SKM-1 (cell line): ENCODE measurements around the gene C1QTNF5.
"Not testable (repeated sequence)": the region's sequence is repeated elsewhere in the genome, so short reads cannot be mapped to it uniquely, and the experiment has no call there.

Source experiments
- DNase-seq: peaks from one replicate; lab custom pipeline; 2025; ENCODE audit not compliant: unreplicated experiment; lab: John Stamatoyannopoulos, UW

C1QTNF5 gene

GRCh38 chr11:119340335-119341221 lies at the start of gene C1QTNF5:
TSS of gene C1QTNF5 (minus strand) at chr11:119340883. CDS start at chr11:119340397, 486 bp downstream.
- DNase-seq: no peak

- no peak for DNase-seq
These were observed 49.0 kb upstream of the C1QTNF5 start for GRCh38 chr11:119389611-119390254.

GRCh38 chr11:119388103-119388502 lies 47.4 kb upstream of the C1QTNF5 start:
- DNase-seq: no peak

- no peak for DNase-seq
These were observed 43.6 kb upstream of the C1QTNF5 start for GRCh38 chr11:119384332-119384731.

- DNase-seq: not testable (repeated sequence)
These were observed 41.8 kb upstream of the C1QTNF5 start for GRCh38 chr11:119382513-119382912.

- DNase-seq: no peak
These were observed 41.4 kb upstream of the C1QTNF5 start for GRCh38 chr11:119382101-119382500.

GRCh38 chr11:119381181-119381988 lies 40.7 kb upstream of the C1QTNF5 start, which contains the start of gene USP2:
TSS of gene USP2 (minus strand) at chr11:119381690. CDS start at chr11:119373480, 8,210 bp downstream.
- peak; percentile 88 for DNase-seq

- DNase-seq: no peak
These were observed 40.1 kb upstream of the C1QTNF5 start for GRCh38 chr11:119380827-119381180.

GRCh38 chr11:119380160-119380826 lies 39.6 kb upstream of the C1QTNF5 start:
- no peak for DNase-seq

- DNase-seq: no peak
These were observed 38.3 kb upstream of the C1QTNF5 start for GRCh38 chr11:119378851-119379465.

GRCh38 chr11:119377961-119378667 lies 37.4 kb upstream of the C1QTNF5 start:
- DNase-seq: no peak

- DNase-seq: no peak
These were observed 36.6 kb upstream of the C1QTNF5 start for GRCh38 chr11:119377112-119377901.

GRCh38 chr11:119376197-119376847 lies 35.6 kb upstream of the C1QTNF5 start:
- DNase-seq: no peak

- no peak for DNase-seq
These were observed 34.9 kb upstream of the C1QTNF5 start for GRCh38 chr11:119375337-119376196.

- no peak for DNase-seq
These were observed 34.1 kb upstream of the C1QTNF5 start for GRCh38 chr11:119374632-119375336.

GRCh38 chr11:119373921-119374631 lies 33.4 kb upstream of the C1QTNF5 start:
- peak; percentile 44 for DNase-seq
